22Rv1 (cell line): ENCODE results near the gene GFY.

Experiments
- CTCF ChIP-seq: fragments of 450-650 bp; IDR thresholded peaks from 2 replicates; pipeline ENCODE4 v1.5.1; 2017; ENCODE audit warnings: mild to moderate bottlenecking
- ZFX ChIP-seq: fragments of 450-650 bp; IDR thresholded peaks from 2 replicates; pipeline ENCODE4 v1.6.1; 2017; ENCODE audit warnings: antibody characterized with exemption, borderline replicate concordance

DNA sequence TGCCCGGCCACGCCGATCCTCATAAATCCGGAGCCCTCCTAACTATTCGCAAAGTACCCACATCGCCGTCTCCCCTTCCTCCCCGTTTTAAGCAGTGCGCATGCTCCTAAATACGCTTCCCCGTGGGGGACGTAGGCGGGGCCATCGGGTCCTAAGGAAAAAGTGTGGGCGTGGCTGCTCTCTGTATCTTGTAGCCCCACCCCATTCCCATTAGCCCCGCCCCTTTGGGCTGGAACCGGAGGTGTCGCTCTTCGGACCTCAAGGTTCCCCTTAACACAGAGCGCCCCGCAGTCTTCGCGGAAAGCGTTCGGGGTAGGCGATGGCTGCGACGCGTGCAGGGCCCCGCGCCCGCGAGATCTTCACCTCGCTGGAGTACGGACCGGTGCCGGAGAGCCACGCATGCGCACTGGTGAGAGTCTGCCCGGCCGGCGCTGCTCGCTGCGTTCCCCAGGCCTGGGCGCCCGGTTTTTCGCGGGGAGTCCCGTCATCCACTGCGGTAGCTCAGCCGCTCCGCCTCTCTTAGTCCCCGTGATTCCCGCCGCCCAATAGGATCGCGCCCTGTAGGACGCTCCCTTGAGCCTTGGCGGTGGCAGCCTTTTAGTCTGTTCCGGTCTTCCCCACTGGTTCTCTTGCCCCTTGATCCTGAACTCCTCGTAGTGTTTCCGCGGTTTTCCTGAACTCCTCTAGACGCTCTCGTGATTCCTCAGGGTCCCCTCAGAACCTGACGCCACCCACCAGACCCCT, 28.0 kb downstream of the GFY start, which contains the start of gene ALDH16A1:
- TF ChIP-seq CTCF = no peak
- no peak for TF ChIP-seq ZFX
